Omental fat pad (tissue), 4 donors: ENCODE measurements around the gene NPW. TPM values are rescaled to one million over a fixed set of nuclear protein-coding genes. Genes with fewer than 3 reads are reported as not detected.

Source experiments
- ATAC-seq: fragments of 150-250 bp; one replicate; pipeline ENCODE4 v1.9.1; 2016; ENCODE audit warnings: mild to moderate bottlenecking, moderate library complexity; ENCODE audit not compliant: low FRiP score
- DNase-seq: peaks from one replicate; pipeline ENCODE4 v3.0.0-alpha.2; 2019; ENCODE audit warnings: low spot score
- CTCF ChIP-seq, 3 donors: fragments of 450-650 bp; IDR thresholded peaks; one replicate each; pipeline ENCODE4 v1.5.1; 2016 to 2017; ENCODE audit warnings: antibody characterized with exemption in 3 of 3, mild to moderate bottlenecking in 3 of 3, moderate library complexity in 2 of 3
- total RNA-seq, 4 donors: library from RNA; depleted of rRNA; stranded (reverse); fragments of >200 nt; gene quantifications; one replicate each; pipeline ENCODE4 v1.1.0, GENCODE V29; 2016

NPW gene
- total RNA-seq, 4 donors from 2014 or later: 0.48 TPM; not detected in 3

GRCh38 chr16:1985466-1986150 lies 34.0 kb upstream of the NPW start:
- ATAC-seq (no peak), DNase-seq (no peak)
- no peak for TF ChIP-seq CTCF (IDR thresholded peaks at IDR 0.05)

- DNase-seq (no peak), ATAC-seq (no peak)
- TF ChIP-seq CTCF (IDR thresholded peaks at IDR 0.05): no peak
Measured at GRCh38 chr16:1987198-1987597, 32.4 kb upstream of the NPW start.

- no peak for DNase-seq
- no peak for ATAC-seq
- TF ChIP-seq CTCF (IDR thresholded peaks at IDR 0.05): no peak
Measured at GRCh38 chr16:1989209-1990100, 30.1 kb upstream of the NPW start, which contains the start of gene SYNGR3. SYNGR3 (plus strand) TSS chr16:1989970; CDS start chr16:1990103, 133 bp downstream.

- no peak for DNase-seq
- no peak for TF ChIP-seq CTCF (IDR thresholded peaks at IDR 0.05)
- no peak for ATAC-seq
Measured at GRCh38 chr16:1990101-1990350, 29.6 kb upstream of the NPW start.

GRCh38 chr16:1990351-1991134 lies 29.0 kb upstream of the NPW start:
- TF ChIP-seq CTCF (IDR thresholded peaks at IDR 0.05): no peak
- ATAC-seq (no peak), DNase-seq (no peak)

- no peak for DNase-seq
- TF ChIP-seq CTCF (IDR thresholded peaks at IDR 0.05): no peak
- ATAC-seq: no peak
Measured at GRCh38 chr16:1991135-1991551, 28.4 kb upstream of the NPW start.
